HepG2 (cell line): ENCODE results near the gene TNFRSF6B. TPM values are rescaled to one million over a fixed set of nuclear protein-coding genes. Genes with fewer than 3 reads are reported as not detected.

ENCODE experiments used
- ARNT2 ChIP-seq: sonication (generic); formaldehyde crosslinking; IDR thresholded peaks from 2 replicates; pipeline ENCODE4 v1.8.0; 2022; ENCODE audit warnings: mild to moderate bottlenecking, low read depth, missing genetic modification reagents, moderate library complexity
- EHMT2 ChIP-seq: fragments of 200-600 bp; sonication (generic); IDR thresholded peaks from 2 replicates; pipeline ENCODE4 v1.7.0; 2017; ENCODE audit warnings: antibody characterized with exemption, low read depth, low read length, borderline replicate concordance
- KLF16 ChIP-seq, 2 experiments: sonication (generic) in 1 of 2; formaldehyde crosslinking in 1 of 2; IDR thresholded peaks; 2 replicates each; pipeline versions ENCODE4 v1.6.1 to v1.8.0; 2016 to 2023; ENCODE audit warnings: missing genetic modification reagents in 2 of 2, missing compliant biosample characterization in 1 of 2
- MEIS2 ChIP-seq: sonication (generic); formaldehyde crosslinking; IDR thresholded peaks from 2 replicates; pipeline ENCODE4 v1.9.0; 2021; ENCODE audit warnings: mild to moderate bottlenecking, missing genetic modification reagents
- NCOA5 ChIP-seq: sonication (generic); formaldehyde crosslinking; IDR thresholded peaks from 2 replicates; pipeline ENCODE4 v1.4.0; 2020; ENCODE audit warnings: missing genetic modification reagents
- SP4 ChIP-seq: sonication (generic); formaldehyde crosslinking; IDR thresholded peaks from 2 replicates; pipeline ENCODE4 v1.8.1; 2023; ENCODE audit warnings: mild to moderate bottlenecking, missing genetic modification reagents
- SRF ChIP-seq: IDR thresholded peaks from 2 replicates; pipeline ENCODE4 v1.6.1; 2011; ENCODE audit warnings: mild to moderate bottlenecking, low read depth, low read length, moderate library complexity
- YY1 ChIP-seq: IDR thresholded peaks from 2 replicates; pipeline ENCODE4 v1.6.1; 2011; ENCODE audit warnings: low read length, low read depth, moderate library complexity, mild to moderate bottlenecking; ENCODE audit not compliant: insufficient read depth, insufficient replicate concordance
- ZBTB26 ChIP-seq: IDR thresholded peaks from 2 replicates; pipeline ENCODE4 v1.6.1; 2016; ENCODE audit warnings: missing compliant biosample characterization, missing genetic modification reagents, borderline replicate concordance
- ZBTB42 ChIP-seq: sonication (generic); formaldehyde crosslinking; IDR thresholded peaks from 2 replicates; pipeline ENCODE4 v1.5.0; 2020; ENCODE audit warnings: mild to moderate bottlenecking, missing genetic modification reagents
- ZFY ChIP-seq: sonication (generic); formaldehyde crosslinking; IDR thresholded peaks from 2 replicates; pipeline ENCODE4 v1.4.0; 2020; ENCODE audit warnings: missing genetic modification reagents
- ZMAT5 ChIP-seq: sonication (generic); formaldehyde crosslinking; IDR thresholded peaks from 2 replicates; pipeline ENCODE4 v1.5.0; 2020; ENCODE audit warnings: mild to moderate bottlenecking, low read depth, missing genetic modification reagents, borderline replicate concordance
- ZNF138 ChIP-seq: sonication (generic); formaldehyde crosslinking; IDR thresholded peaks from 2 replicates; pipeline ENCODE4 v1.5.0; 2020; ENCODE audit warnings: mild to moderate bottlenecking, low read depth, missing genetic modification reagents
- ZNF264 ChIP-seq: sonication (generic); formaldehyde crosslinking; IDR thresholded peaks from 2 replicates; pipeline ENCODE4 v1.4.0; 2020; ENCODE audit warnings: missing genetic modification reagents
- ZNF550 ChIP-seq: sonication (generic); formaldehyde crosslinking; IDR thresholded peaks from 2 replicates; pipeline ENCODE4 v1.4.0; 2020; ENCODE audit warnings: mild to moderate bottlenecking, missing genetic modification reagents, borderline replicate concordance
- ZNF670 ChIP-seq: sonication (generic); formaldehyde crosslinking; IDR thresholded peaks from 2 replicates; pipeline ENCODE4 v1.8.0; 2022; ENCODE audit warnings: mild to moderate bottlenecking, missing genetic modification reagents, borderline replicate concordance
- ZNF674 ChIP-seq: sonication (generic); formaldehyde crosslinking; IDR thresholded peaks from 2 replicates; pipeline ENCODE4 v1.5.0; 2020; ENCODE audit warnings: low read depth, mild to moderate bottlenecking, missing genetic modification reagents
- ZNF687 ChIP-seq: sonication (generic); formaldehyde crosslinking; IDR thresholded peaks from 2 replicates; pipeline ENCODE4 v1.5.1; 2020; ENCODE audit warnings: mild to moderate bottlenecking, missing genetic modification reagents, moderate library complexity
- ZNF691 ChIP-seq: sonication (generic); formaldehyde crosslinking; IDR thresholded peaks from 2 replicates; pipeline ENCODE4 v1.4.0; 2020; ENCODE audit warnings: missing genetic modification reagents, low read depth, mild to moderate bottlenecking, borderline replicate concordance
- ZSCAN21 ChIP-seq: sonication (generic); formaldehyde crosslinking; IDR thresholded peaks from 2 replicates; pipeline ENCODE4 v1.8.0; 2022; ENCODE audit warnings: mild to moderate bottlenecking, missing genetic modification reagents, moderate library complexity, borderline replicate concordance
- ZSCAN29 ChIP-seq: sonication (generic); formaldehyde crosslinking; conservative IDR thresholded peaks from 2 replicates; pipeline ENCODE4 v1.4.0; 2020; ENCODE audit warnings: mild to moderate bottlenecking, missing genetic modification reagents
- ZSCAN31 ChIP-seq: sonication (generic); formaldehyde crosslinking; IDR thresholded peaks from 2 replicates; pipeline ENCODE4 v1.5.0; 2020; ENCODE audit warnings: low read depth, mild to moderate bottlenecking, missing genetic modification reagents
- polyA plus RNA-seq, 8 experiments: library from polyadenylated mRNA; depleted of rRNA in 3 of 8; stranded (reverse) in 7 of 8; unstranded in 1 of 8; fragments of >200 nt; fragmentation: Illumina TruSeq in 4 of 8; extraction: Trizol in 4 of 8; gene quantifications; 2 replicates each; pipeline versions ENCODE4 v1.2.1 to v1.2.3, GENCODE V29; 2011 to 2016; ENCODE audit warnings: low read depth in 4 of 8, missing spikeins in 1 of 8, mixed read lengths in 1 of 8; ENCODE audit not compliant: insufficient read depth in 1 of 8
- total RNA-seq, 5 experiments: library from RNA; depleted of rRNA; stranded (reverse); fragments of >200 nt; fragmentation: Illumina TruSeq; extraction: Trizol; gene quantifications; 2 replicates each; pipeline ENCODE4 v1.2.3, GENCODE V29; 2016; ENCODE audit warnings: low read depth in 1 of 5

Gene TNFRSF6B
- total and polyA plus RNA-seq, 2 of the 13 experiments (the other 11 are each of a cell fraction or from before 2014, with no cell fraction given): 0.24 TPM; not detected in 1

- TF ChIP-seq SRF (no peak), ZSCAN29 (CRISPR knock-in tag) (no peak), ZNF687 (CRISPR knock-in tag) (0 out of 2 replicates have a peak, but pooled peaks have one; percentile 16), ZMAT5 (no peak), YY1 (peak; percentile 64), ZNF674 (CRISPR knock-in tag) (no peak), ZNF138 (CRISPR knock-in tag) (no peak), ZFY (CRISPR knock-in tag) (no peak), EHMT2 (no peak), ZNF264 (CRISPR knock-in tag) (no peak), ZSCAN21 (CRISPR knock-in tag) (0 out of 2 replicates have a peak, but pooled peaks have one; percentile 81), ZSCAN31 (CRISPR knock-in tag) (no peak), NCOA5 (CRISPR knock-in tag) (0 out of 2 replicates have a peak, but pooled peaks have one; percentile 11), ARNT2 (peak; percentile 51; the same call in 1 of the 2 replicates), ZNF691 (CRISPR knock-in tag) (0 out of 2 replicates have a peak, but pooled peaks have one; percentile 16), SP4 (CRISPR knock-in tag) (0 out of 2 replicates have a peak, but pooled peaks have one; percentile 7), MEIS2 (CRISPR knock-in tag) (peak; percentile 57; the same call in 1 of the 2 replicates), ZNF550 (CRISPR knock-in tag) (no peak), ZBTB26 (CRISPR knock-in tag) (no peak), KLF16 (CRISPR knock-in tag; IDR thresholded peaks at IDR 0.05) (peak in 1 of 2 experiments; percentile 92; a peak in 1 of 4 replicates), ZNF670 (CRISPR knock-in tag) (no peak), ZBTB42 (CRISPR knock-in tag) (0 out of 2 replicates have a peak, but pooled peaks have one; percentile 19)
These were observed 41.2 kb downstream of the TNFRSF6B start (continued) for GRCh38 chr20:63737695-63737944.
